NCI-H524 (cell line): ENCODE data around the gene NCSTN.
"Not testable (repeated sequence)": the region's sequence is repeated elsewhere in the genome, so short reads cannot be mapped to it uniquely, and the experiment has no call there.

ENCODE experiments used
- DNase-seq, 2 experiments: peaks; one replicate each; lab custom pipeline; 2025; lab: John Stamatoyannopoulos, UW

The NCSTN gene

DNA sequence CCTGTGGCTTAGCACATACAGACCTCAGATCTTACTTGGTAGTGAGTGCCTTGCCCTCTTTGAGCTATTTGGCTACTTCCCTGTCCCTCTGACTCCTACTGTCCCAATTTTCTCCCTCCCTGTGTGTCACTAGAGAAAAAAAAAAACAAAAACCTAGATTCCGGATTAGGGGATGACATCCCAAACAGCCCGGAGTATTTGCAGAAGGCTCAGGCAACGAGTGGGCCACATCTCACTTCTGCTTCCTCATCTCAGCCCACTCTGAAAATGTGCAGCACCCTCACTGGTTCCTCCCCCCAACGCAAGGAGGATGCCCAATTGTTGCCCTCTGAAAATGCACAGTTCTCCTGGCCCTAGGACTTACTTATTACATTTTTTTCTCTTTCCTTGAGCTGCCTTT, 28.6 kb downstream of the NCSTN start:
- no peak for DNase-seq

DNA sequence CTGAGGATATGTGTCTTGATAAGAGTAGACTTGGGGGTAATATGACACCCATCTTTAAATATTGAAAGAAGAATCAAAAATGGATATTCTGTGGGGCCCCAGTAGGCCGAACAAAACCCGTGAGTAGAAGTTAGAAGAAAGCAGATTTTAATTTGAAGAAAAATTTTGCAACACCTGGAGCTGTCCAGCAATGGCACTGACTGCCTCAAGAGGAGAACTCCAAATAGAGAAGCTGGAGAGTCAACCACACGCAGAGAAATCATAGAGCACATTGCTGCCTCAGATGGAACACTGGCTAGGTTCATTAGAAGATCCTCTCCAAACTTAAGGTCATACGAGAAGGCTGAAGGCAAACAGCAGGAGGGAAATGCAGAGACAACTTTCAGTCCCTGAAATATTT, 30.5 kb downstream of the NCSTN start:
- DNase-seq, result no peak

DNA sequence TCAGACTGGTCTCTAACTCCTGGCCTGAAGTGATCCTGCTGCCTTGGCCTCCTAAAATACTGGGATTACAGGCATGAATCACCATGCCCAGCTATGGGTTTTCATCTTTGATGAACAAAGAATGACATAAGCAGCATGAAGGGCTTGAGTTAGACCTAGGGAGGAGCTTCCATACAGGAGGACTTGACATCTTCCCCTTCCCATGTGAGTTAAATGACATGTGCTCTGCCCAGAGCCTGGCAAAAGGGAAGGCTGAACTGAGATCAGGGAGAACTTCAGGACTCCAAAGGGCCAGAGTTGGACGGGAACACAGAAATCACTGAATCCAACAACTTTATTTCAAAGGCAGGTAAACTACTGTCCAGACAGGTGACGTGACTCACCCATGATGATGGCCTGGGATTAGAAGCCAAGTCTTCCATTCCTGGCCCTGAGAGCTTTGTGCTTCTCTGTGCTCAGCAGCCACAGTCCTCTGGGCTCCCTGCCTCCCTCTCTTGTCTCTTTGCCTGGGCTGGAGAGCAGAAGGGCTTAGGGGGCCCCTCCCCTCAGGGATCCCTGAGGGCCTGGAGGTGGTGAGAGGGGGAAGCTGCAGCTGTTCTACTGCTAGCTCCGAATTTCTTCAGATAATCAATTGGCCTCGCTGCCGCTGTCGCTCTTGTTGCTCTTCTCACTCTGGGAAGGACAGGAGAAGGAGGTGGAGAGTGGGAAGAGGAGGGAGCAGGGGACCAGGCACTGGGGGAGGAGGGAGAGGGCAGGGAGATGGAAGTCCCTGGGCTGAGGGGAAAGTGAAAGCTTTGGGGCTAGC, 31.3 kb downstream of the NCSTN start:
- DNase-seq, result peak; percentile 84 to 90

DNA sequence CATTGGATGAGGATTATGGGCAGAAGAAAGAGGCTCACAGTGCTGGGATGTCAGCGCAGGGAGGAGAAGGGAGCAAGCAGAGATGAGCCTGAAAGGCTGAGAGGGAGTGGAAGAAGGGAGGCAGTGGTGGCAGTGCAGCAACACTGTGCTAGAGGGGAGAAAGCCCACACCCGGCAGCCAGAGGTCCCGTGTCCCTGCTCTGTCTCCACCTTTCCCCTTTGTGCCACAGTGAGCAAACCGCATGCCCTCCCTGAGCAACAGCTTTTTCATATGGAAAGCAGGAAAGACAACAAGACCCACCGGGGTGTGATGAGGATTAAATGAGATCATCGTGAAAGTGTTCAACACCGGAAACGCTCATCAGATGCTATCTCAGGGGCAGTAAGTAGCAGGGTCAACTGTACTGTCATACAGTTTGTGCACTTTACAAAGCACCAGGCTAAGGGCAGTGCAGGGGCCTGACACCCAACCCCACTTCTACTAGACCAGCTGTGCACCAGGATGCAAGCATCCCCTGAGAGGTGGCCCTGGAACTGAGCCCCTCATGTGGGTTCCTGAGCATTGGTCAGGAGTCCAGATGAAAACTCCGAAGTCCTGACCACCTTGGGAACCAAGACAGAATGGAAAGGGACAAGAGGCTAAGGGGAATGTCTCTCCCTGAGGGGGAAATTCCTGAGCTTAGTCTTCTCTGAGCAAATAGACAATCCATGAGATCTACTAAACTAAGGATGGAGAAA, 32.8 kb downstream of the NCSTN start:
- peak in 1 of 2 experiments; percentile 40 for DNase-seq

DNA sequence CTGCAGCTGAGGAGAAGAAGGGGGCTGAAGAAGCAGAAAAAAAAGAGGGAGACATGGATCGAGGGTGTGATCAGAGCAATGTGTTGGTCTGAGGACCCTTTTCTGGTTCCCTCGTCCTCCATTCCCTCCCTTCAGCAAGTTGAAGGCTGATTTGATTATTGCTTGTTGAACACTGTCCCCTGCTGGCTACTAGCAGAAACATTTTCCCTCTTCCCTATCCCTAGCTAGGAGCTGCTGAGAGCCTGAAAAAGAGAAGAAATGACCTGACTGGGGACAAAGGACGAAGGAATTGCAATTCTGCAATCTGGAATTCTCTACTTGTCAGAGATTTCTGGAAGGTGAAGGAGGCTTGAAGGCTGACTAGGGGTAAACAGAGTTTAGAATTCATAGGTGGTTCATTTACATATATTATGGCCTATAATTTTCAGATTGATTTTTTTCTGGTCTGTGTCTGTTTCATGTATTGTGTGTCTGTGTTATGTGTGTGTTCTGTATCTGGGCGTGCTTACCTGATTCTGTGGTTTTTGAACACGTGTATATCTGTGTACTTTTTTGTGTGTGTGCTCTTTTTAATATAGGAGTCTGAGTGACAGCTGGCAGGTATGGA, 33.4 kb downstream of the NCSTN start:
- DNase-seq, result peak; percentile 73 to 75

DNA sequence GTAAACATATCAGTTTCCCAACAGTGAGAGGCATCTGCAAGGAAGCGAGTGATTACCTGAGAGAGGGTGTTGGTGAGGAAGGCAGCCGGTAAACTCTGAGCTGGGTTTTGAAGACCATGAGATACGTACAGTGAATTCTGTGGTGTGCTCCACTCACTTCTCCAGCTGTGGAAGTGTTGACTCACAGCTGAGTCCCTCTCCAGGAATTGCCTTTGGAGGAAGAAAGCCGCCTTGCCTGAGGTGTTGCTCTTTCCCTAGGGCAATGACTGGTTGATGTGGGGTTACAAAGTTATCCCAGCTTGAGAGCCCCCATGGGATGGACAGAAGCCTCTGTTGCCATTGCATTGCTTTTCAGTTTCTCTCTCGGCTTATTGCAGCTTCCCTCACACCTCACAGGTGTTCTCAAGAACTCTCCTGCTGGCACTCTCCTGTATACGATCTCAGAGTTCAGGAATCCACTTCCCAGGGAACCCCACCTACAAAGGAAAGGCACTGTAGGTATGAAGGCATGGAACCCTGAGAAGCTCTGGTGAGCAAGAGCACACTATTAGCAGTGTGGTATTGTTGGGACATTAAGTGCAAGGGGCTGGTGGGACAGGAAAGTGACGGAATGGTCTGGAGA, 34.5 kb downstream of the NCSTN start:
- no peak for DNase-seq

DNA sequence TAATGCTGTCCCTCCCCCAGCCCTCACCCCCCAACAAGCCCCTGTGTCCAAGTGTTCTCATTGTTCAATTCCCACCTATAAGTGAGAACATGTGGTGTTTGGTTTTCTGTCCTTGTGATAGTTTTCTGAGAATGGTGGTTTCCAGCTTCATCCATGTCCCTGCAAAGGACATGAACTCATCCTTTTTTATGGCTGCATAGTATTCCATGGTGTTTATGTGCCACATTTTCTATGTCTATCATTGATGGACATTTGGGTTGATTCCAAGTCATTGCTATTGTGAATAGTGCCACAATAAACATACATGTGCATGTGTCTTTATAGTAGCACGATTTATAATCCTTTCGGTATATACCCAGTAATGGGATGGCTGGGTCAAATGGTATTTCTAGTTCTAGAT, 41.6 kb downstream of the NCSTN start:
- DNase-seq, result not testable (repeated sequence)

DNA sequence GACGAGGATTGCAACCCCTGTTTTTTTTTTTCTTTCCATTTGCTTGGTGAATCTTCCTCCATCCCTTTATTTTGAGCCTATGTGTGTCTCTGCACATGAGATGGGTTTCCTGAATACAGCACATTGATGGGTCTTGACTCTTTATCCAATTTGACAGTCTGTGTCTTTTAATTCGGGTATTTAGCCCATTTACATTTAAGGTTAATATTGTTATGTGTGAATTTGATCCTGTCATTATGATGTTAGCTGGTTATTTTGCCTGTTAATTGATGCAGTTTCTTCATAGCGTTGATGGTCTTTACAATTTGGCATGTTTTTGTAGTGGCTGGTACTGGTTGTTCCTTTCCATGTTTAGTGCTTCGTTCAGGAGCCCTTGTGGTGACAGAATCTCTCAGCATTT, 45.2 kb downstream of the NCSTN start:
- not testable (repeated sequence) for DNase-seq

DNA sequence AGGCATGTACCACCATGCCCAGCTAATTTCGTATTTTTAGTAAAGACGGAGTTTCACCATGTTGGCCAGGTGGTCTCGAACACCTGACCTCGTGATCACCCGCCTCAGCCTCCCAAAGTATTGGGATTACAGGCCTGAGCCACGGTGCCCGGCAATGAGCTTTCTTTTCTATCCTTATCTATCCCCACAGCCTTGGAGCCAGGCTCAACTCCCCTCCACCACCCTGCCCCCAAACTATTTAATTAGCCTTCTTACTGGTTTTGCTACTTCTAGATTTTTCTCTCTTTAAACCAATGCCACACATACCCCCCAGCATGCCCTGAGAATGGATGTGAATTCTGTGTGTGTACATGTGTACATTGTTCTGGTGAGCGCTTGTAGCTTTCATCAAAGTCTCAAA, 51.5 kb downstream of the NCSTN start:
- no peak for DNase-seq

DNA sequence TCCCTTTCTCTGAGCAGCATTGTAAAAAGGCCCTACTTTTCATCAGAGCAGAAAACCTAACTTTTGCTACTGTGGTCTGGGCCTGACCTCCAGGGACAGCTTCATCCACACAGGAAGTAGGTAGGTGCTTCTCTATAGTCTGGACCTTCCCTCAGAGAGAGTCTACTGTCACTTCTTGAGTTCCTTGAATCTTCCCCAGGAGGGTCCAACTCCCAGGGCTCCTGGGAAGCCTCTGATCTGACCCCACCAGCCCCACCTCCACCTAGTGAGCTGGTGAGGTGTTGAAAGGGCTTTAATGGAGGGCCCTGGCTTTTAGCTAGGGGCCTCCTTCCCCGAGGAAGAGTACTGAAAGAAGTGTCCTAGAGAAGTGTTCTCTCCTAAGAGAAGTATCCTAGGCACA, 54.5 kb downstream of the NCSTN start:
- no peak for DNase-seq

DNA sequence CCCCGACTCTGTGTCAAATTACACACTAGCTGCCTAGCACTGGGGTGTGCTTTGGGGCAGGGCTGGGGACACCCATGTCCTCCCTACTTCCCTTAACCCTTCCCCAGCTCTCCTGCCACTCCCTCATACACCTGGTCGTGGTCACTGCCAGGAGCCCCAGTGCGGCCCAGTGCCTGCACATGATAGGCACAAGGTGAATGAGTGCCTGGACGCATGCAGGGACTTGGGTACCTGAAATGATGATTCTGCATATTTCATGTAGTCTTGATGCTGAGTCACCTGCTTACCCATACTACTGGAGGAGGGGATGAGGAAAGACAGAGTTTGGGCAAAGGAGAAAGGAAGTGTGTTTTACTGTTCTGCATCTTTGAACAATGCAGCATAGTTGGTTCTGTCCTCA, 55.6 kb downstream of the NCSTN start:
- no peak for DNase-seq

DNA sequence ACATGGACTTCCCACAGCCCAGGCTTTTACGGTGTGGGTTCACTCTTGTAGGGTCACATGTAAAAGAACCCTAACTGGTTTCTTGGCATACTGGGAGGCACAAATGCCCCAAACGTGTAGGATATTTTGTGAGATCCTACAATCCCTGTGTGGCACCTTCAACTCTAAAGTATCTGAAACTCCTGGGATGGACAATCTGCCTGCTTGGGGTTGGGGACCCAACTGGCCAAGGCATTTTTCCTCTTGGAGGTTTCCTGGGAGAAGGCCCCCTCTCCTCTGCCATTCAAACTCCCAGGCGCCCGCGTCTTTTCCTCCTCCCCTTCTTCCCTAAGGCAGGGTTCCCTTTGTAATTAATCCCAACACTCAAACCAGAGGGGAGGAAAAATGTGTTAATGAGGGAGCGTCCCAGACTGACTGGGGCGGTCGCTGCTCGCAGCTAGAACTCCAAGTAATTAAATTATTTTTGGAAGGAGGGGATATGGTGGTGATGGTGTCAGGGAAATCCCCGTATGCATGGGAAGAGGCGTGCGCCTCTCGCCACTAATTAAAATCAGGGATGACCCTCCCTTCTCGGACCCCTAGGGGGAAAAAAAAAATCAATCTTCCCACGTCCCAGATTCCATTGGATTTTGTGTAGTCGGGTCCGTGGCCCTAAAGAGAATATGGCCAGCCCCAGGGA, 56.5 kb downstream of the NCSTN start:
- DNase-seq, result peak in 1 of 2 experiments; percentile 41

DNA sequence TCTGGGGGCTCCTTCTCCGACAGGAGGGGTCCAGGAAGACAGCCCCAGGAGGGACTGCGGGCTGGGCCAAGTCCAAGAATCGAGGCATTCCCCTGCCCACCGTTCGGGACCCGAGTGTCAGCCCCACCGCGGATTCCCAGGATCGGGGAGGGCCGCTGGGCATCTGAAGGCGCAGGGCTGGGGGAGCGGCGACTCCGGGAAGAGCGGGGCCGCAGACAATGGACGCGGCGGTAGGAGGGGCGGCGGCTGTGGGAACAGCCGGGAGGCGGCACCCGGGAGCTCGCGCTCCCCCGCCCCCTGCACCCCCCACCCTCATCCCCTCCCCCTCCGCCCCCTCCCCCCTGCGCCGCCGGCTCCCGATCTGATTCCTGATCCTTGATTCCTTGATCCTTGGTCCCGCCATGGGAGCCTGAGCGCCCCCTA, 57.1 kb downstream of the NCSTN start, which contains the start of gene VANGL2:
TSS of gene VANGL2 (plus strand) at position 342 of the 423 bp plus-strand sequence. CDS start 15,274 bp downstream, outside the sequence.
- peak; percentile 55 to 69 for DNase-seq

DNA sequence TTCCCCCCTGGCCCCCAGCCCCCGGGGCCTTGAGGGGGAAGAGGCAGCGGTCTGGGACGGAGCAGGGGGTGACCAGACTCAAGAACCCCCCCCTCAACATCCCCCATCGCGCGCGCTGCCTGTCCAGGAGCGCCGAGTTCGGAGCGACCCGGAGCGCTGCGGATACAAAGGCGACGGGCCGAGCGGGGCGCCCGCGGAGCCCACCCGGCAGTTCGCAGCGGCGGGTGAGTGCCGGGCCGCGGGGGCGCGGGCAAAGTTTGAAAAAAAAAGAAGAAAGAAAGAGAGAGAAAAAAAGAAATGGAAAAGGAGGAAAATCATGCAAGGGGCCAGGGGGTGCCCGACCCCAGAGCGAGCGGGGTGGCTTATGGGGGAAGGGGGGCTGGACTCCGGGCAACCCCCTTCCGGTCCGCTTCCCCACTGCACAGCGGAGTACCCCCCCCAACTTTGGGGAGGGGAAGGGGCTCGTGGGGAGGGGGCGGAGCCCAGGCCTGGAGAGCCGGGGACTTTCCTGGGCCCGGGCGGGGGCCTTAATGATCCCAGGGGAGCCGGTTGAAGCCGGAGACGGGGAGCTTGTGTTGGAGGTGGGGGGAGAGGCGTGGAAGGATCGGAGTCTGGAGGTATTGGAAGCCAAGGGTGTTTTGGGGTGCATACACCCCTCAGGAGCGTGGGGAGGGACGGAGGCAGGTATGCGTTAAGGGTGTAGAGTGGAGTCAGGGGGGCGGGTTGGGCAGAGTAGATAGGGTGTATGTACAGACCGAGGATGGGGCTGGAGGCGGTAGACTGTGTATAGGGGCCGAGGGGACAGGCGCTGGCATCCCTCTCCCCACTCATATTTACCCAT, 57.7 kb downstream of the NCSTN start:
- DNase-seq, result peak in 1 of 2 experiments; percentile 36

DNA sequence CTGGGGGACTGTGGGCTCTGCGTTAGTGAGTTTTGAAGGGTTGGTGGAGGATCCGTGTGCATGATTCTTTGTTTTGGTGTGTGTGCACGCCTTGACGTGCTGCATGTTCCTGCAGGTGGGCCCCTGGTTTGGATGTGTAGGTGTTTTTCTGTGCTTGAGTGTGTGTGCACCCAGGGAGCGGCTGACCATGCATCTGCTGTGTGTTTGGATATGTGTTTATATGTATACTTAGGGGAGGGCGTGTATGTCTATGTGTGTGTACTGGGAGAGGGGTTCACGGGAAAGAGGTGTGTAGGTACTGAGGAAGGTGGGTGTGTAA, 58.3 kb downstream of the NCSTN start:
- no peak for DNase-seq

DNA sequence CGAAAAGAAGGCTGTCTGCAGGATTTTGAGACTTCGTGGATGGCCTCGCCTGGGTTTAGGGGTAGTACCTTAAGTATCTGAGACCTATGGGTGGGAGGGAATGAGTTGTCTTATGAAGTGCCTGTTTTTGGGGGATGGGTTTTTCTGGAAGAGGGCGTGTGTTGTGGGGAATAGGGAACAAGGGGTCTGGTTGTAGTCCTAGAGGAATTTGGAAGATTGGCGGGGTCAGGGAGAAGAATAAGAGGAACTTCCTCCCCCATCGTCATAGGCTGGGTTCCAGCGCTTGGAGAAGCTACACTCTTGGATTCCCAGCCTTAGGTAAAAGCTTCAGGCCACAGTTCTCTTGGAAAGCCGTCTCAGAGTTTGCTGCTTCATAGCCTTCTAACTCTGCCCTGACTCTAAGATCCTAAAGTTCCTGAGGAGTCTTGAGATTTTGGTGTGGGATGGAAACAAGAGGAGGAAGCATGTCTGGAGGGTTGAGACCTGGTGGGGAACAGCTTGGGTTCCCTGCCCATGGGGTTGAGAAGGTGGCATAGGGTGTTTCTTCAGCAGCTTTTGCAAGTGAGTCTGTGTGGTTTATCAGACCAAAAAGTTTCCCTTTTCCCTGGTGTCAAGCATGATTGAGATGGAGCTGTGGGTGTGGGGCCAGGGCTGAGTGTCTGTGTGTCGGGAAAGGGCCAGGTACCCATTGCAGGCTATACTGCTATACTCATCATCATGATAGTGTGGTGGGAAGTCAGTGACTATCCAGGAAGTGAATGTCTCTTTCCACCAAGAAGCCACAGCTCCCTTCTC, 59.0 kb downstream of the NCSTN start:
- DNase-seq, result no peak

DNA sequence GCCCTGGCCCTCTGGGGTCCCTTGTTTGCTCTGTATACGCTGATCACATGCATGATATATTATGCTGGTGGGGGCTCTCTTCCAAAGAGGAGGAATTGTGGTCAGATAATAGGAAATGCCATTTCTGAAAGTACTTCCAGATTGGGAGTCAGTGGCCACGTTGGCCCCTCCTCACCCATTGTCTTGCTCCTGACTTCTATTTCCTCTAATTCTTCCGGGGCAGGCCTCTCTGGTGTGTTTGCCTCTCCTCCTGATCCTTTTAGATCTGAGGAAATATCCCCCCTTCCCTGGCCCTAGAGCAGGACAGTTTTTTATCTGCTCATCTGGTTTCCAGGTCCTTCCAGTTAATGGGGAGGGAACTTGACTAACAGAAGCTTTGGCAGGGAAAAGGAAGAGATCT, 60.1 kb downstream of the NCSTN start:
- DNase-seq, result no peak

DNA sequence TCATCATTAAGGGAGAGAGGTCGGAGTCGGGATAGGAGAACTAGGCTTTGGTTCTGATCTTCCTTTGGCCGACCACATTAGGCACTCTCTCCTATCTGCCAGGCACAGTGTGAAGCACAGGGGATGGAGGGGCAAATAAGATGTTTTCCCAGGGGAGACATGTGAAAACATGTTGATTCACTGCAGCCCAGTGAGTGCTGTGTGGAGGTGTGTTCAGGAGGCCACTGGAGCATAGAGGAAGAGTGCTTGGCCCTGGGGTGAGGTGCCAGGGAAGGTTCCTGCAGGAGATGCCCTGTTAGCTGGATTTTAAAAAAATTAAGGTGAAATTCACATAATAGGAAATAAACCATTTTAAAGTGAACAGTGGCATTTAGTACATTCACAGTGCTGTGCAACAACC, 60.9 kb downstream of the NCSTN start:
- DNase-seq, result no peak

DNA sequence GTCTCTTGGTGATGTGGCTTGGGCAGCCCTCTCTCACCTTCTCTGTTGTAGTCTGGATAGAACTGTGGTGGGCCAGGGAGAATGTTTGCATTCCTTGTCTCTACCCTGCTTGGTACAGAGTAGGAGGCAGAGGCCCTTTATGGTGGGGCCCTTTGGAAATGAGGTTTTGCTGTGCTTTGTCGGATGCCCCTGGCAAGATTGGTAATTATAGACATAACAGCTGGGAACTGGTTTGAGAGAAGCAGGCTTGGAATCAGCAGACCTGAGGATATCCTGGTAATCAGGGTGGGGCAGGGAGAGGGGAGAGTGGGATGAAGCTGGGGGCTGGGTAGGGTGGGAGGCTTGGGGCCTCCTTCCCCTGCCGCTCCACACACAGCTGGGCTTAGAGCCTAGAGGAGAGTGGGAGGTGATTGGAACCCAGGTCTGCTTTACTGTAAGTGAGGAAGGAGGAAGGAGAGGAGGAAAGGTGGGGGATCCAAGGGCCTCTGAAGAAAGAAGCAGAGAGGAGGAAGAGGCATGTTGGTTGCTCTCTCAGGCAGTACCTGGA, 62.2 kb downstream of the NCSTN start:
- no peak for DNase-seq
